Left lung (tissue), 10 donors: ENCODE data around the gene KIAA0753. TPM values are rescaled to one million over a fixed set of nuclear protein-coding genes. Genes with fewer than 3 reads are reported as not detected.

ENCODE experiments used
- ATAC-seq: fragments of 200-7000 bp; cut with Tn5 transposase; one replicate; pipeline ENCODE4 v1.9.1; 2020; ENCODE audit warnings: moderate library complexity
- DNase-seq, 4 donors: peaks; one replicate each; pipeline ENCODE4 v3.0.0-alpha.2; 2013 to 2020
- H3K27ac ChIP-seq, 2 donors: fragments of 200-600 bp; sonication (generic) in 1 of 2; one replicate each; pipeline versions ENCODE4 v1.5.0 to v1.8.0; 2020 to 2021
- H3K27me3 ChIP-seq, 2 donors: fragments of 200-600 bp; sonication (generic) in 1 of 2; one replicate each; pipeline versions ENCODE4 v1.5.0 to v1.8.0; 2020 to 2021
- H3K36me3 ChIP-seq, 2 donors: fragments of 200-600 bp; sonication (generic) in 1 of 2; one replicate each; pipeline versions ENCODE4 v1.5.0 to v1.8.0; 2020 to 2021
- H3K4me1 ChIP-seq, 2 donors: fragments of 200-600 bp; one replicate each; pipeline ENCODE4 v1.8.0; 2021
- H3K4me3 ChIP-seq, 2 donors: fragments of 200-600 bp; sonication (generic) in 1 of 2; one replicate each; pipeline versions ENCODE4 v1.5.0 to v1.8.0; 2020 to 2021; ENCODE audit warnings: mild to moderate bottlenecking in 1 of 2
- H3K9me3 ChIP-seq, 2 donors: fragments of 200-600 bp; sonication (generic) in 1 of 2; one replicate each; pipeline versions ENCODE4 v1.5.0 to v1.8.0; 2020 to 2021
- CTCF ChIP-seq, 2 donors: fragments of 200-600 bp; sonication (generic) in 1 of 2; IDR thresholded peaks; one replicate each; pipeline versions ENCODE4 v1.5.0 to v1.8.0; 2021; ENCODE audit warnings: antibody characterized with exemption in 2 of 2
- intact Hi-C, 2 donors: fragments of 100-400 bp; cut with DNase I; formaldehyde crosslinking; loops; one replicate each; pipeline versions ENCODE4 v1.11.2 to v1.14.2; 2022
- polyA plus RNA-seq, 6 donors: library from polyadenylated mRNA; unstranded; fragments of 120-200 nt; gene quantifications; one replicate each; pipeline ENCODE4 v1.2.1, GENCODE V29; 2013; ENCODE audit not compliant: insufficient read length in 6 of 6
- total RNA-seq, 2 donors: library from RNA; stranded (reverse); fragmentation: NEBNext Ultra II Directional; extraction: Animal tissue kit (Norgen Biotek cat#: 25700); gene quantifications; one replicate each; pipeline ENCODE4 v1.2.1, GENCODE V29; 2021
- donor health status: DM: no; HTN: yes; CAD: no.
- donor health status: DM: no; HTN: no; CAD: no.

KIAA0753 gene
- total and polyA plus RNA-seq, 8 donors: 15.8 to 46.7 (median 37.4) TPM

- H3K9me3 ChIP-seq: no peaks in the 10 kb centered on the region
- H3K4me3 ChIP-seq: peak overlapping the region; percentile 30 to 31
- no peak for ATAC-seq
- H3K27me3 ChIP-seq: peaks cover 15 to 54% of the 10 kb centered on the region in 2 donors
- no peak for TF ChIP-seq CTCF (IDR thresholded peaks at IDR 0.05)
- peaks cover 4 to 22% of the 10 kb centered on the region in 2 donors for H3K4me1 ChIP-seq
- H3K27ac ChIP-seq: peak overlapping the region in 1 of 2 donors; percentile 48
- peak in 1 of 4 donors; percentile 39 for DNase-seq
- H3K36me3 ChIP-seq: no peaks in the 10 kb centered on the region
- intact Hi-C loops: no loop called here
These were observed 83.5 kb downstream of the KIAA0753 start for GRCh38 chr17:6557040-6557438.

GRCh38 chr17:6556121-6557039 lies 84.1 kb downstream of the KIAA0753 start, which contains the start of gene PITPNM3:
Gene PITPNM3 (minus strand): TSS chr17:6556555. CDS start chr17:6556406, 149 bp downstream.
- DNase-seq (peak in 3 of 4 donors; percentile 41 to 86 (median 42)), ATAC-seq (peak; percentile 52)
- Histone ChIP-seq H3K27ac (peak within 1 kb of the TSS; percentile 61 to 62), H3K27me3 (peaks cover 15 to 54% of the 10 kb centered on the region in 2 donors), H3K4me3 (peak within 1 kb of the TSS; percentile 49 to 51), H3K9me3 (no peaks in the 10 kb centered on the region), H3K36me3 (no peaks in the 10 kb centered on the region), H3K4me1 (peaks cover 4 to 22% of the 10 kb centered on the region in 2 donors)
- intact Hi-C loops: no loop called here
- TF ChIP-seq CTCF (IDR thresholded peaks at IDR 0.05): no peak

GRCh38 chr17:6555331-6556120 lies 85.0 kb downstream of the KIAA0753 start:
- Histone ChIP-seq H3K27ac (peak overlapping the region; percentile 61 to 62), H3K27me3 (peaks cover 15 to 54% of the 10 kb centered on the region in 2 donors), H3K9me3 (no peaks in the 10 kb centered on the region), H3K4me3 (peak overlapping the region; percentile 49 to 51), H3K4me1 (peaks cover 4 to 22% of the 10 kb centered on the region in 2 donors), H3K36me3 (no peaks in the 10 kb centered on the region)
- TF ChIP-seq CTCF (IDR thresholded peaks at IDR 0.05): no peak
- ATAC-seq: peak; percentile 50
- DNase-seq: peak in 1 of 4 donors; percentile 44
- intact Hi-C loops: no loop called here

GRCh38 chr17:6554871-6555330 lies 85.6 kb downstream of the KIAA0753 start:
- Histone ChIP-seq H3K27ac (peak overlapping the region; percentile 61 to 62), H3K36me3 (no peaks in the 10 kb centered on the region), H3K9me3 (no peaks in the 10 kb centered on the region), H3K27me3 (peaks cover 15 to 54% of the 10 kb centered on the region in 2 donors), H3K4me3 (peak overlapping the region; percentile 49 to 51), H3K4me1 (peaks cover 4 to 22% of the 10 kb centered on the region in 2 donors)
- ATAC-seq: peak; percentile 4
- no peak for TF ChIP-seq CTCF (IDR thresholded peaks at IDR 0.05)
- peak in 1 of 4 donors; percentile 68 for DNase-seq
- intact Hi-C loops: no loop called here
